GM18519 (cell line): ENCODE results near the gene FBXW11.

Source experiments
- ATAC-seq: cut with Tn5 transposase; IDR thresholded peaks from one replicate; pipeline ENCODE4 v1.9.1; 2021; ENCODE audit warnings: mild to moderate bottlenecking, moderate library complexity; ENCODE audit not compliant: unreplicated experiment, low FRiP score

The FBXW11 gene

DNA sequence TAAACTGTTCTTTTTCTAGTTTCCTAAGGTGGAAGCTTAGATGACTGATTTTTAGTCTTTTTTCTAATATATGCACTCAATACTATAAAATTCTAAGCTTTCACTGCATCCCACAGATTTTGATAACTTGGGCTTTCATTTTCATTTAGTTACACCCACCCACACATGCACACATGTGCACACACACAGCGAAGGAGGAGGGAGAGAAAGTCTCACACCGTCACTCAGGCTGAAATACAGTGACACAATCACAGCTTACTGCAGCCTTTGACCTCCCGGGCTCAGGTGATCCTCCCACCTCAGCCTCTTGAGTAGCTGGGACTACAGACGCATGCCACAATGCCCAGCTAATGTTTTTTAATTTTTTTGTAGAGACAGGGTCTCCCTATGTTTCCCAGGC is 124.3 kb downstream of the FBXW11 start:
- no peak for ATAC-seq

DNA sequence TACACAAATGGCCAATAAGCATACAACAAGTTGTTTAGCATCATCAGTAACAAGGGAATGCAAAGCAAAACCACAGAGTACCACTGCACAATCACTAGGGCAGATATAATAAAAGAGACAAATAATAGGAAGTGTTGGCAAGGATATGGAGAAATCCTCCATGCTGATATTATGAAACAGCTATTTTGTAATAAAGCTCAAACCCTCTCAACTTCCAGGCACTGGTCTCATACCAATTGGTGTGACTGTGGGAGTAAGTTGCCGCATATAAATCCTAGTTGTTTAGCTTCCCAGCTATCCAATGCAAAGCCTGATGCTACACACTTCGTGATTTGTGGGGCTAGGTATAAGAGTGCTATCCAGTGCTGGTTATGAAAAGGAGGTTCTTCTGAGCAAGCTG is 132.2 kb downstream of the FBXW11 start:
- ATAC-seq, result no peak

DNA sequence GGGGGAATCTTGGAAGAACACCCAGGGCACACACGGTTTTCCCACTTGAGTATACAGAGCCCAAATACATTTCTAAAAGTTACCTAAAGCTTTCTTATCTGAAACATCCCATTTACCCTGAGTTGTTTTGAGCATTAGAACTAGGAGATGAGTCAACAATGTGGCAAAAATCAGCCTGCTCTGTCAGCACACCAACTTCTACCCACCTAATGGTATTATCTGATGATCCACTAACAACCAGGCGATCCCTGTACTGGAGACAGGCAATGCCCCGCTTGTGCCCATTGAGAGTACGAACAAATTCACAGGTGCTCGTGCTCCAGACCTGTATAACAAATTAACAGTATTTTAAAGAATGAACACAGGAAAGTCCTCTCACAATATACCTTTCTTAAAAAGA is 133.8 kb downstream of the FBXW11 start:
- no peak for ATAC-seq

DNA sequence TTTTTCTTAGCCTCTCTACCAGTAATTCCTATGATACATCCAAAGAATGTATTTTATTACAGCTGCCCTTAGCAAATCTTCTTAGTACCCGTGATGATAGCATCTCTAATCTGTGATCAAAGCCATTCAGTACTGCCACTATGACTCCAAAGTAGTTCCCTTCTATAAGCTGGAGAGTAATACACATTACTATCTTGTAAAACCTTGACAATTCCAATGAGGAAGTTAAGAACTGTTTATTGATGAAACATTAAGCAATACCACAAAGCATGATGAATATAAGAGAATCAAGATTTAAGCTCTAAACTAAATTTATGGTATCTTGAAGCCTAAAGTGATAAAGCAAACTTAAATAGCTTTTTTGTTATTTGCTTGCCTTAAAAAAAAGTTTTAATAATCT is 134.7 kb downstream of the FBXW11 start:
- ATAC-seq, result no peak

DNA sequence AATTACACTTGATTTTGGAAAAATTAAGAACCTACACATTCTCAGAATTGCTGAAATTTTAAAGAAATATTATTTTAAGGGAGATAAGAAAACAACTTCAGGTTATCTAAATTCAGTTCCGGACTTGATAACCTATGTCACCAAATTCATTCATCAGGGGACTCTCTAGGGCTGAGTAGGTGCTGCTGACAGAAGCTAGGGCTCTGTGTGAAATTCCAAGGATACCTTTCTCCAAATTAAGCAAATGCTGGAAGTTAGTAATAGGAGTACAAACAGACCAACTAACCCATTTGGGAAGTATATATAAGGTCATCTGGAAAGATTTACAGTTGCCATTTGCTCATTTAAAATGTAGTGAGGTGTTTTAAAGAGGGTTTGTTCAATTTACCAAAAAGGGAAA is 136.5 kb downstream of the FBXW11 start:
- no peak for ATAC-seq

DNA sequence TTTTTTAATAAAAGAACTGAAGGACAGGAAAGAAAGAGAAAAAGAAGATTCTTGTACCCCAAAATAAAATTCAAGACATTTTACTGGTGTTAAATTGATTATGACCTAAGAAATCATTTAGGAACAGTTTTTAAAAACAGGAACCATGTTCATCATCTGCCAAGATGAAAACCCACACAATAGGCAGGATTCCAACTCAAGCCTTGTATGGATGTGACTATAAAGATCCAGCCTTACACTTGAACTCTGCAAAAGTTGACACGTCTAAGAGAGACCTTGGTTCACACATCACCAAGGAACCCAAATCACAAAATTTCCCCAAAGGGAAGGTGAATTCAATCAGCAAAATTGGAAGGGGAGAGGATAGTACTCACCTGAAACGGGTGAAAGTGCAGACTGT is 138.2 kb downstream of the FBXW11 start:
- ATAC-seq, result no peak

DNA sequence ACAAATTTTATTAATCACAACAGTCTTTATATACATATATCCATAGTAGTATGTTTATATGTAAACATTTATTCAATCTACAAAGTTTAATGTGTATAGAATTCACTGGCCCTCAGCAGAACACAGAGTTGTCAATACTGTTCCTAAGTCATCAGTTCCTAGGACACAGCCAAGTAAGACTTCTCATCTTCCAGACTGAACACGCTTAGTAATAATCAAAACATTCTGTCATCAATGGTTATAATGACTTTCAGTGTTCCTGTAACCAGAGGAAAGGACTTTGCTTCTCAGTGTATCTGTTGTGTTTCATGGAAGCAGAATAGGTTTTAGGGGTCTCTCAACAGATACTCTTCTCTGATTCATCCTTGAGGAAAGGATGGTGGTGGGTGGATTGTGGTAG is 138.7 kb downstream of the FBXW11 start:
- no peak for ATAC-seq

DNA sequence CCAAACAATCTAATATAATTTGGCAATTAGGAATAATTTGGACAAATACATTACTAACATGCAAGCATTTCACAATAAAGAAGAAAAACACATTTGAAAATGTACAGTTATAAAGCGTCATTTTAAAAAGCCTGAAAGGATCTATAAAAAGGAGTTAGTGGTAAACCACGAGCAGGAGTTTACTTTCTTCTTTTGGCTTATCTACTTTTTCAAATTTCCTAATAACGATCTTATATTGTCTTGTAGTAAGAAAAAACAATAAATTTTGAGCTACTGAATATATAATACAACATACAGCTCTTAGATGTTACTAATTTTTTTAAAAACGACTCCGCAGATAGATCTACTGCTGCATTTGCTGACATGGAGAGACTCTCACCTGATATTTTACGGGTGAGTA is 141.0 kb downstream of the FBXW11 start:
- ATAC-seq, result no peak

DNA sequence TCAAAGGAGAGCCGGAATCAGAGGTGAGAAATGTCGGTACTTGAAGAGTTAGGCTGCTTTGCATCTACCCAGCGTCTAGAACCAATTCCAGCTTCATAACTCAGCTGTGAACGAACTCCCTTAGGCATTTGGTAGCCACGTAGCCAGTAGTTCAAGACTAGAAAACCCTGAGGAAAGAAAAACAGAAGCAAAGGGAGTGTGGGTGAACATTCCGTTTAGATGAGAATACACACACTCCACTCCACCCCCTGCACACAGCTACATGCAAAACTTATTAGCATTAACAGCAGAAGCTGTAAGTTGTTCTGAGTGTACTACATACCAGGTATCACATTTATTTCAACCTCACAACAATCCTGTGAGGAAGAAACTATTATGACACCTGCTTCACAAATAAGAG is 142.5 kb downstream of the FBXW11 start:
- ATAC-seq, result no peak

DNA sequence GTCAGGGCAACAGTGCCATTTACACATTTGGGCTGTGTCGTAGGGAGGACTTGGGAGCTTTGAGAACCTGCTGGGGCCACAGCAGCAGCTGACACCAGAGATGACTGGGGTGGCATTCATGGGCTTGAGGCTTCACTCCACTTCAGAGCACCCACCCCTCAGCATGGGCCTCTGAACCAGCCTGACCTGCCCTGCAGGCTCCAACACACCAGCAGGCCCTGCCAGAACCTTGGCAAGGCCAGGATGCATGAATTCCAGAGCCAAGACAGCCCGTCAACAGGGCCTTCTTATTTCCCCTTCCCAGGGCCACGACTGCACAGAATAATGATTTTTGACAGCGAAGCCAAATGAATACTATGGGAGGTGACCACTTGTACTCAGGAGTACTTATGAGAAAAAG is 143.8 kb downstream of the FBXW11 start:
- no peak for ATAC-seq

DNA sequence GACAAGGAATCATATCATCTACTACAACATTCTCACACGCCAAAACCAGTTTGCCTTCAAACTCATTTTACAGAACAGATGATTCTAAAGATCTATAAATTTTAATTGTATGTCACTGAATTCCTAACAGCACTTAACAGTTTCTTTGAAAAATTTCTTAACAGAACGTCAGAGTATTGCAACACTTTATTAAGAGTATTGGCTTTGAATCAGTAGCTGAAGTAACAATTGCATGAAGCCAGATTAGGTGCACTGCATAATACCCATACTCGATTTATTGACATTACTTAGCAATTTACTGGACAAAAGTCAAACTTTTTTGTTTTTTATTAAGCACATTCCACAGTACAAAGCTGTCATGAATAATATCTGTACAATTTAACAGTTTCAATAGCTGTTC is 145.1 kb downstream of the FBXW11 start:
- no peak for ATAC-seq

DNA sequence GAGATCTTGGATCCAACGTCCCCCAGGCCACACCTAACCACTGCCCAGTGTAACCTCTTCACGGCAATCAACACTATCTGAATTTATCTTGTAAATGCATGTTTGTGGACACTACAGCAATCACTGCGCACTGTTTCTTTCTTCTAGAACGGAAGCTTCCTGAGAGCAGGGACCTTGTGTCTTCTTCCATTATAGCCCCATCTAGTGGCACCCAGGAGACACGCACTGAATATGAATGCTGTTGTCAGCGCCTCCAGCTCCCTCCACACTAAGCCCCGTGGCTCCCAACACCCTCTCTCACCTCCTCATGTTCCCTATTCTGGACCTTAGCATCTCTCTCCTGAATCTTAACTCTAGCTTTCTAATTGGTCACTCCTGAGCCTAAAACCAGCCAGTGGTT is 148.1 kb downstream of the FBXW11 start:
- ATAC-seq, result no peak

DNA sequence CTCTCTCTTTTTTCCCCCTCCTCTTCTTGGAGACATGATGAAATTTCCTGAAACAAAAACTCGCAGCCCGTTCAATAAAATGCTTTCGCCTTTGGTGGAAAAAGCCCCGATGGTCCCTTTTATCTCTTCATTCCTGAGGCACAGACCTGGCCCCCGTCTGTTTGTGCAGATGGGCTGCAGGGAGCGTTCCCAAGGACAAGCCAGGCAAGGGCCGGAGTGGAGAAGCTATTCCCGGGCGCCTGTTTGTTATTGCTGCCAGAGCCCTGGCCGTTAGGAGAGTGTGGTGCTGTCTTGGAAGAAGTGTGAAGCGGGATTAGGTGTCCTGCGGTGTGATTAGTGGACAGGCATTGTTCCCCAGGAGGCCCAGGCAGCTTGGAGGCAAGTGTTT is 149.0 kb downstream of the FBXW11 start:
- ATAC-seq, result no peak

DNA sequence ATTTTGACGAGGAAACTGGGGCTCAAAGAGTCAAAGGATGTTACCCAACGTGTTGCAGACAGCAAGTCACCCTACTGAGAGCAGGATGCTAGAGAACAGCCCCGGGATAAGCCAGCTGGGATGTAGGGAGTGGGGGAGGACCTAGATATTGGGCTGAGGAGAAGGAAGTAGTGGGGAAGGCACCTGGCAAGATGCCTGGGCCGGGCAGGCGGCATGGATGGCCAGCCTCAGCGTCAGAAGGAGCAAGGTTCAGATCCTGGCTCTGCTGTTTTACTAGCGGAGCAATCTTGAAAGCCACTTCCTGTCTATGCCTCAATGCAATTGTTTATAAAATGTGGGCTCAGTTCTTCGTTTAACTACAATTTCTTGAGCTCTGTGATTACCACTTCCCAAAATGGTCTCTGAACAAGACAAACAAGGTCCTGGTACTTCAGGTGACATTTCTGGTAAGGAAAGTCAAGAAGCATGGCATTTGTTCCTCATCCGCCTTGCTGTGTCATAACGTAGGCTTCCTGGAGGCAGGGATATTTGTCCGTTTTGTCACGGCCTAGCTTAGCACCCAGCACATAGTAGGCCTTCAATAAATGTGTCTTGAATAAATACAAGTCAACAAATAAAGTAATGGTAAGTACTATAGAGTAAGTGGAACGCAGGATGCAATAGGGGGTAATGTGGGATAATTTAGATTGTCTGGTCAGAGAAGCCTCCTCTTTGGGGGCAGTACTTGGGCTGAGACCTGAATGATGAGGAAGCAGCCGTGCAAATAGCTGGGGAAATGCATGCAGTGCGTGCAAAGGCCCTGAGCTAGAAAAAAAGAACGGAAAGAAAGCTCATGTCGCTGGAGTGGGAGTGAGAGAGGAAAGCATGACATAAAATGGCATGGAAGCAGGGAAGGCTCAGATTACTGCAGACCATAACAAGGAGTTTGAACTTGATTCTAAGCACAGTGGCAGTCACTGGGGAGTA is 150.4 kb downstream of the FBXW11 start:
- ATAC-seq, result no peak

DNA sequence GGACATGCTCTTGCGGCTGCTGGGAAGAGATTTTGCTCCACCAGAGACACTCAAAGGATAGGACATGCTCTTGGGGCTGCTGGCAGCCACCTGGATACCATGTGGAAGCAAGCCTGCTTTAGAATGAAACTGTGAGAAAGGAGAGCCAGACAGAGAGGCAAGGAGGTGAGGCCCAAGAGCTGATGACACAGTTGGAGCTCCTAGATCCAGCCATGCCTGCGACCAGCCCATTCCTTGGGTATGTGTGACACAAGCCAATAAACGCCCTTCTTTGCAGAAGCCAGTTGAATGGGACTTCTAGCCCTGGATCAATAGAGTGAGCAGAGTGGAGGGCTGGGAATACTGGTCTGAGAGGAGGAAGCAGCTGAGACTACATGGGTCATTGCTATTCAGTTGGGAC is 151.2 kb downstream of the FBXW11 start:
- ATAC-seq, result no peak

DNA sequence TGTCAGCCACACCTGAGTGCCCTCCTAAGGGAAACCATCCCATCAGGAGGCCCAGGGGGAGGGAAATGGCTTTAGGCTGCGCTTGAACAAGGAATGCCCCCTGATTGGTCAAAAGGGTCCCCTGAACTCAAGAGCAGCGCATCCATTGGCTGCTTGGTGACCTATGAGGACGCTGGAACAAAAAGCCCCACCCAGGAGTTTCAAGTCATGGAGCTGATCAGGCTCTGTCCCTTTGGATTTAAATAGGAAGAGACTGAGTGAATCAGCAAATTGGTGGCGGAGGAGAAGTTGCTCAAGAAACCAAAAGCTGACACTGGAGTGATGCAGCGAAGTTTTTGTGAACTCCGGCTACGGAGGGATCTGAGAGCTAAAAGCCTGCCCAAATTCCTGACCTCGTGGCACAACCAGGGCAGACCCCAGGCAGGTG is 154.2 kb downstream of the FBXW11 start:
- ATAC-seq, result no peak

DNA sequence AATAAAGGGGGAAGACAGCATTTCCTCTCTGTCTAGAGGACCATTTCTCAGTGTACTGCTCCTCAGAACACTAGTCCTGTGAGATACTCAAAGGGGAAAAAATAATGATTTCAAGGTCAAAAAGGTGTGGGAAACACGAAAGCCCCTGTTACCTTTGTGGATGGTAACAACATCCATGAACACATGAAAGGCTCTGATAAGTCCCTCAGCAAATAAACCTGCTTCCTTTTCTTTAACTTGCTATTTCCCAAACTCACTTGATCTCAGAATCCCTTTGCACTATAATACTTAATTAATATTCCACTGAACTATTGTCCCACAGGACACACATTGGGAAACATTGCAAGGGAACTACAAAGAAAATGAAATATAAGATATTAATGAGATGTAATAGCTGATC is 155.2 kb downstream of the FBXW11 start:
- ATAC-seq, result no peak

DNA sequence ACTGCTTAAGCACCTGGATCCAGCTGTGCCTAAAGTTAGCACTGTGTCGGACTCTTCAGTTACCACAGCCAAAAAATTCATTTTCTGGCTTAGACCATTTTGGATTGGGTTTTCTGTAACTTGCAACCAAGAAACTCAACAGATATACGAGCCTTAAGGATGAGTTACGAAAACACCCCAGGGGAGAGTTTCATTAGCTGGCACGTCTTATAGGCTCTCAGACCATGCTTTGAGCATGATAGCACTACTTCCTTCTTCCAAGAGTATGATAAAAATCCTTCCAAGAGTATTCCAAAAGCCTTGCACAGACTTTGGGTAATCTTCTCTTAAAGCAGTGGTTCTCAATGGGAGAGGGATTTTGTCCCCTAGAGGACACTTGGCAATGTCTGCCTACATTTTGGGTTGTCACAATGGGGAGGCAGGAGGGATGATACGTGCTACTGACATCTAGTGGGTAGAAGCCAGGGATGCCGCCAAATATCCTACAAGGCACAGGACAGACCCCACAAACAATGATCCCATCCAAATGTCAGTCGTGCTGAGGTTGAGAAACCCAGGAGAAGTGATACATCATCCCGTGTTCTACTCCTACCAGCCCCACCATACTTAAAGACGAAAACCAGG is 156.0 kb downstream of the FBXW11 start:
- ATAC-seq, result no peak

DNA sequence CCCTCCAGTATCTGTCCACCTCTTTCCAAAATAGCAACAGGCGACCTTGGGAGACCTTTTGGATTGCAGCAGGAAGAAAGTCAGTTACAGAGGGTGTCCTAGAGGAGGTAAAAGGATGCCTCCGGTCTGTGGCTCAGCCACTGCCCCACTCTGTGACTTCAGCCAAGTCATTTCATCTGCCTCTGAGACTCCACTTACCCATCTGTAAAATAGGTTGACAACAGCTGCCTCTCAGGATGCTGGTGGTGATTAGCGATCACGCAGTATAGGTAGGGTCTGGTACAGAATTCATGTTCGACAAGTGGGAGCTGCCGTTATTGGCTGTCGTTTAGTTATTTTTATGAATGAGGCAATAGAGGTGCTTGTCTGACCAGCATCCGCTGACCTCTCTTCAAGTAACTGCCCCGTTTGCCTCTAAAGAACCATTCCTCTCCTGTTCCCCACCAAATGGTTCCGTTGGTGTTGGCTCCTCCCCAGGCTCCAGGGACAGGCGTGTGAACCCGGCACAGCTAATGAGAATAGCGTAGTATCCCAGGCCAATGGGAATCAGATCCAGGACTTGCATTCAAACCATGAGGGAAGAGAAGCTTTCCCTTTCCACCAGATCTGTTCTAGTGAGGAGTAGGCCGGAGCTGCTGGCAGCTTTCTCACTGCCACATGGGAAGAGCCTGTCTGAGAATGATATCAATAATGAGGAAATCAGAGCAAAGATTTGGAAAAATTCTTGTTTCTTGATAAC is 156.7 kb downstream of the FBXW11 start:
- no peak for ATAC-seq

DNA sequence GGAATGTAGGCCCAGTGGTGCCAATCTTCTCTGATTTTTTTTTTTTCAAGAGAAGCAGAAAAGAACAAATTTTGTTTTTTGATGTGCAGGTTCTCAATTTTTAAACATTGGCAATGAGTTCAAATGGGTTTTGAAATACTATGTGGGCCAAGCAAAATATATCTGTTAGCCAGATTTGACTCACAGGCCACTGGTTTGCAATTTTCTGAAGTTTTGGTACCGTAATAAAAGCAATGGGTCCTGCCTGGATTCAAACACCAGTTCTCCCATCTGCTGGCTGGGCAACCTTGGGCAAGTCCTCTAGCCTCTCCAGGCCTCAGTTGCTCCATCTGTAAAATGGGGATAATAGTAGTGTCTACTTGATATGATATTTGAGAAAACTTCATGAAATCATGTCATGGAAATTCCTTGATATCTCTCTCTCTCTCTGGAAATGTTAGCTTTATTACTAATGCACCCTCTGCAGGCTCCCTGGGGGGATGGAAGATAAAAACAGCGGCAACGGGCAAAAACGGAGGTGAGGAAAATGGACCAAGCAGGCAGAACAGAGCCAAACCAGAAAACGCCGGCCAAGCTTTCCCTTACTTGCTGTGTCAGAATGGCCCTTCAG is 157.4 kb downstream of the FBXW11 start:
- no peak for ATAC-seq

DNA sequence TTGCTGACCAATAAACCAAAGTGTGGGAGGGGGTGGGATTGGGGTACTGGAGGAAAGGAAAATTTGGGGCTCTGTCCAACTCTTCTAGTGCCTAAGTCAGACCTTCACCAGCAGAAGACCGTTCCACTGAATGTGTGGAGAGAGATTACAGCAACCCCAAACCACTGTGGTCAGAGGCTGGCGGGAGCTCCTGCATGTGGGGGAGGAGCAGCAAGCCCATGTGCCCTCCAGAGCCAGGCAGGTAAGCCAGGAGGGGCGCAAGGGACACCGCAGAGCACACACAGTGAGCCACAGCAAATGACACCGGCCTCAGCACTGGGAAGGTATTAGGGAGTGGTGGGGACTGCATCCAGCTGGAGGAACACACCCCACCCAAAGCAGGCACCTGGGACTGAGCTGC is 158.0 kb downstream of the FBXW11 start:
- ATAC-seq, result no peak
